ENCODE measurements around the gene TARS1. TPM values are rescaled to one million over a fixed set of nuclear protein-coding genes. Genes with fewer than 3 reads are reported as not detected.

Gene TARS1
- total and polyA plus RNA-seq, 4 donors: 71.5 to 97.5 (median 81.7) TPM

DNA sequence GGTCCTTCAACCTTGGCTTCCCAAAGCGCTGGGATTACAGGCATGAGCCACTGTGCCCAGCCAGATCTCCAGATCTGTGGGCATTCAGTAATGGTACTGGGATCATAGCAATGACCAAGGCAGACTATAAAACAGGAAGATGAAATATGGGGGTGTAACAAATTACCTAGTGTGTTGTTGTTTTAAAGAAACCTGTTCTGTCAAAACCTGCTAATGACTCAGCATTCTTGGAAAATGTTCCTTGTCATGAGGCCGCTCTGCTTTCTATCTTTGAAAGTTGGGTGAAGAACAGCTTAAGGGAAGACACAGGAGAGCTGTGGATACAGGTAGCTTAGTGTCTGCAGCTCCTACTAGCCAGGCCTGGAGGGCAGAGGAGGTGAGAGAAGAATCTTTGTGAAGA, 19.4 kb downstream of the TARS1 start:
- H3K9me3 ChIP-seq (ENCODE audit: control insufficient read depth in 4 of 4, insufficient read depth in 3 of 4, low read length in 3 of 4): no peaks in the 10 kb centered on the region
- WGBS, 2 donors: 95 to 98% methylated on average over 2 of the region's 2 CpGs

DNA sequence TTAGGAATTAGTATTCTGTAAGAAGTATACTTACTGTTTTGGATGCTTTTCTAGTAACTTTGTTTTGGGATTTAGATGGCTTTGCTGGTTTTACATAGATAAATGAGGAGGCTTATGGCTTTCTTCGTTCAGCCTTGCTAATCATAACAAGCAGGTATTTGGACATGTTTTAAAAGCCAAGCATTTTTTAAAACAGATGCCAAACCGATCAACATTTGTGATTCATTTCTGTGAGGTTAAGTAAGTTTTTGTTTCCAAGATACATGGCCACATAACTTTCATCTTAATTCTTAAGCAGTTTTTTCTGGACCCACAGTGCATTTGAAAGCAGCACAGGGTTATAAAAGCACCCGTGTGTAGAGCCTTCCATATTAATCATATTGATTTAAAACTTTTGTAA, 21.7 kb downstream of the TARS1 start:
- no peaks in the 10 kb centered on the region for H3K9me3 ChIP-seq (ENCODE audit: control insufficient read depth in 4 of 4, insufficient read depth in 3 of 4, low read length in 3 of 4)
- peaks cover 24 to 78% (median 61%) of the 10 kb centered on the region in 4 donors for H3K36me3 ChIP-seq (ENCODE audit: control insufficient read depth in 4 of 4, insufficient read depth in 4 of 4, low read length in 4 of 4)
- H3K27ac ChIP-seq (ENCODE audit: low read depth in 1 of 2, low read length in 1 of 2): no peak overlapping the region
- no peak overlapping the region for H3K9ac ChIP-seq (ENCODE audit: insufficient read depth in 1 of 2, low read length in 2 of 2)
- ATAC-seq (ENCODE audit: insufficient read depth, low FRiP score): no peak
- 87 to 93% methylated on average over 3 of the region's 3 CpGs for WGBS, 2 donors
- no peak for DNase-seq
- peaks cover 0 to 2% (median 0%) of the 10 kb centered on the region in 5 donors for H3K4me1 ChIP-seq (ENCODE audit: control insufficient read depth in 5 of 5, insufficient read depth in 5 of 5, low read length in 5 of 5)
- no peaks in the 10 kb centered on the region for H3K27me3 ChIP-seq (ENCODE audit: control insufficient read depth in 3 of 3, insufficient read depth in 3 of 3, low read length in 2 of 3)
- no peak overlapping the region for H3K4me3 ChIP-seq
- TF ChIP-seq, protein P1, sequence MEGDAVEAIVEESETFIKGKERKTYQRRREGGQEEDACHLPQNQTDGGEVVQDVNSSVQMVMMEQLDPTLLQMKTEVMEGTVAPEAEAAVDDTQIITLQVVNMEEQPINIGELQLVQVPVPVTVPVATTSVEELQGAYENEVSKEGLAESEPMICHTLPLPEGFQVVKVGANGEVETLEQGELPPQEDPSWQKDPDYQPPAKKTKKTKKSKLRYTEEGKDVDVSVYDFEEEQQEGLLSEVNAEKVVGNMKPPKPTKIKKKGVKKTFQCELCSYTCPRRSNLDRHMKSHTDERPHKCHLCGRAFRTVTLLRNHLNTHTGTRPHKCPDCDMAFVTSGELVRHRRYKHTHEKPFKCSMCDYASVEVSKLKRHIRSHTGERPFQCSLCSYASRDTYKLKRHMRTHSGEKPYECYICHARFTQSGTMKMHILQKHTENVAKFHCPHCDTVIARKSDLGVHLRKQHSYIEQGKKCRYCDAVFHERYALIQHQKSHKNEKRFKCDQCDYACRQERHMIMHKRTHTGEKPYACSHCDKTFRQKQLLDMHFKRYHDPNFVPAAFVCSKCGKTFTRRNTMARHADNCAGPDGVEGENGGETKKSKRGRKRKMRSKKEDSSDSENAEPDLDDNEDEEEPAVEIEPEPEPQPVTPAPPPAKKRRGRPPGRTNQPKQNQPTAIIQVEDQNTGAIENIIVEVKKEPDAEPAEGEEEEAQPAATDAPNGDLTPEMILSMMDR (IDR thresholded peaks at IDR 0.05; ENCODE audit: control extremely low read depth, extremely low read depth): no peak

More for the DNA sequence above, 19.4 kb downstream of the TARS1 start:
- TF ChIP-seq, protein P1 (IDR thresholded peaks at IDR 0.05; ENCODE audit: control extremely low read depth, extremely low read depth): no peak
- peaks cover 0 to 2% (median 0%) of the 10 kb centered on the region in 5 donors for H3K4me1 ChIP-seq (ENCODE audit: control insufficient read depth in 5 of 5, insufficient read depth in 5 of 5, low read length in 5 of 5)
- no peaks in the 10 kb centered on the region for H3K27me3 ChIP-seq (ENCODE audit: control insufficient read depth in 3 of 3, insufficient read depth in 3 of 3, low read length in 2 of 3)
- H3K9ac ChIP-seq (ENCODE audit: insufficient read depth in 1 of 2, low read length in 2 of 2): no peak overlapping the region
- H3K4me3 ChIP-seq: no peak overlapping the region
- H3K36me3 ChIP-seq (ENCODE audit: control insufficient read depth in 4 of 4, insufficient read depth in 4 of 4, low read length in 4 of 4): peaks cover 27 to 71% (median 65%) of the 10 kb centered on the region in 4 donors
- no peak overlapping the region for H3K27ac ChIP-seq (ENCODE audit: low read depth in 1 of 2, low read length in 1 of 2)
- no peak for DNase-seq
- no peak for ATAC-seq (ENCODE audit: insufficient read depth, low FRiP score)

DNA sequence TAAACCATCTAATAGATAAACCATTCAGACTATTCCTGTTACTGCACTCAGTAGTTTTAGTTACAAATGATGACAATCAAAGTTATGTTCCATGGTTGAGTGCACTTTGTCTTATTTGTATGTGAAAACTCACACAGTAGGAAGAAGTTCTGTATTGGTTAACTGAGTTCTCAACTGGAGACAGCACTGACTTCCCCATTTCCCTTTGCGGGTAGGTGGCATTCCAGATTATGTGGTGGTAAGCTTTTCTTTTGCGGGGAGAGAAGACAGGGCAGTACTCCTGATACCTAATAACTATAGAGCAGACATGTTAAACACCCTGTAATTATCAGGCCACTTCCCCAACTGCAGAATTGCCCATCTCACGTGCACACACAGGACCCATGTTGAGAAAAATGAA, 24.4 kb downstream of the TARS1 start:
- Histone ChIP-seq H3K4me3 (no peak overlapping the region), H3K9me3 (ENCODE audit: control insufficient read depth in 4 of 4, insufficient read depth in 3 of 4, low read length in 3 of 4) (no peaks in the 10 kb centered on the region), H3K9ac (ENCODE audit: insufficient read depth in 1 of 2, low read length in 2 of 2) (no peak overlapping the region), H3K4me1 (ENCODE audit: control insufficient read depth in 5 of 5, insufficient read depth in 5 of 5, low read length in 5 of 5) (no peaks in the 10 kb centered on the region), H3K27me3 (ENCODE audit: control insufficient read depth in 3 of 3, insufficient read depth in 3 of 3, low read length in 2 of 3) (no peaks in the 10 kb centered on the region), H3K36me3 (ENCODE audit: control insufficient read depth in 4 of 4, insufficient read depth in 4 of 4, low read length in 4 of 4) (peaks cover 23 to 66% (median 54%) of the 10 kb centered on the region in 4 donors), H3K27ac (ENCODE audit: low read depth in 1 of 2, low read length in 1 of 2) (no peak overlapping the region)
- TF ChIP-seq, protein P1 (IDR thresholded peaks at IDR 0.05; ENCODE audit: control extremely low read depth, extremely low read depth): no peak
- WGBS, 2 donors: 84 to 91% methylated on average over 3 of the region's 3 CpGs
- no peak for DNase-seq
- ATAC-seq (ENCODE audit: insufficient read depth, low FRiP score): no peak
